GM12878 (cell line): ENCODE measurements around the gene TJAP1. TPM values are rescaled to one million over a fixed set of nuclear protein-coding genes. Genes with fewer than 3 reads are reported as not detected.

ENCODE experiments used
- ATAC-seq: fragments of 200-7000 bp; cut with Tn5 transposase; 3 replicates; pipeline ENCODE4 v1.9.1; 2020; ENCODE audit warnings: mild to moderate bottlenecking, moderate library complexity
- BruUV-seq: library from RNA; stranded (reverse); fragments of 400-500 nt; replicated peaks from 2 replicates; lab custom pipeline; 2021; lab: Mats Ljungman, UMichigan
- CTCF ChIA-PET: fragments of 300-600 bp; sonication (Branson Sonifier 250); formaldehyde crosslinking; extraction: SDS; loops from one replicate; lab custom pipeline; 2021; ENCODE audit warnings: inconsistent platforms; lab: Yijun Ruan, JAX
- POLR2A ChIA-PET: fragments of 350-600 bp; formaldehyde crosslinking; extraction: SDS; loops from one replicate; lab custom pipeline; 2021; ENCODE audit warnings: inconsistent platforms; lab: Charles Lee
- RAD21 ChIA-PET: fragments of 300-600 bp; sonication (Branson Sonifier 250); formaldehyde crosslinking; loops from one replicate; lab custom pipeline; 2023; ENCODE audit warnings: antibody characterized with exemption; ENCODE audit not compliant: unreplicated experiment; lab: Charles Lee
- SMC1A ChIA-PET: fragments of 300-600 bp; sonication (Branson Sonifier 250); formaldehyde crosslinking; loops from one replicate; lab custom pipeline; 2023; ENCODE audit not compliant: unreplicated experiment, uncharacterized antibody; lab: Charles Lee
- DNase-seq: peaks from one replicate; pipeline ENCODE4 v3.0.0-alpha.2; 2011; ENCODE audit warnings: low read depth, low spot score
- FAIRE-seq: peaks from 3 replicates; lab custom pipeline; 2011; peaks lifted over from hg19 to GRCh38; lab: Jason Lieb, UNC
- H2AFZ ChIP-seq: 2 replicates; pipeline ENCODE4 v1.6.0; 2011; ENCODE audit warnings: low read depth, low read length, control low read depth; ENCODE audit not compliant: control insufficient read depth
- H3K27ac ChIP-seq: 2 replicates; pipeline ENCODE4 v1.5.1; 2011; ENCODE audit warnings: control low read depth; ENCODE audit not compliant: control insufficient read depth, insufficient read depth
- H3K27me3 ChIP-seq, 2 experiments: replicated peaks in 1 of 2; 2 replicates each; pipeline versions ENCODE4 v1.6.0 to v1.6.1; 2011; ENCODE audit warnings: low read length in 1 of 2; ENCODE audit not compliant: control insufficient read depth in 2 of 2, insufficient read depth in 2 of 2
- H3K36me3 ChIP-seq, 2 experiments: 2 replicates each; pipeline ENCODE4 v1.5.1; 2011; ENCODE audit warnings: low read length in 1 of 2; ENCODE audit not compliant: control insufficient read depth in 2 of 2, insufficient read depth in 2 of 2
- H3K4me1 ChIP-seq: 2 replicates; pipeline ENCODE4 v1.6.1; 2011; ENCODE audit warnings: mild to moderate bottlenecking, low read length, moderate library complexity, mixed read lengths; ENCODE audit not compliant: control insufficient read depth, insufficient read depth
- H3K4me2 ChIP-seq: 2 replicates; pipeline ENCODE4 v1.6.0; 2011; ENCODE audit warnings: control low read depth; ENCODE audit not compliant: control insufficient read depth, insufficient read depth
- H3K4me3 ChIP-seq: fragments of 200-600 bp; sonication (generic); 2 replicates; pipeline ENCODE4 v1.5.1; 2016
- H3K79me2 ChIP-seq: 2 replicates; pipeline ENCODE4 v1.6.0; 2011; ENCODE audit warnings: low read length; ENCODE audit not compliant: control insufficient read depth, insufficient read depth
- H3K9ac ChIP-seq: 2 replicates; pipeline ENCODE4 v1.8.0; 2011; ENCODE audit warnings: low read length, control low read depth, mixed read lengths; ENCODE audit not compliant: control insufficient read depth, insufficient read depth
- H3K9me3 ChIP-seq: replicated peaks from 3 replicates; pipeline ENCODE4 v1.5.1; 2011; ENCODE audit warnings: mild to moderate bottlenecking, low read length; ENCODE audit not compliant: control insufficient read depth, insufficient read depth
- H4K20me1 ChIP-seq: 2 replicates; pipeline ENCODE4 v1.6.0; 2011; ENCODE audit not compliant: control insufficient read depth, insufficient read depth
- ATF2 ChIP-seq: IDR thresholded peaks from 2 replicates; pipeline ENCODE4 v1.6.1; 2012; ENCODE audit warnings: low read length, inconsistent platforms
- ATF7 ChIP-seq: fragments of 450-650 bp; IDR thresholded peaks from 2 replicates; pipeline ENCODE4 v1.6.1; 2016; ENCODE audit warnings: low read depth, mild to moderate bottlenecking
- CREM ChIP-seq: IDR thresholded peaks from 2 replicates; pipeline ENCODE4 v1.6.1; 2014; ENCODE audit warnings: antibody characterized with exemption, low read depth
- E2F8 ChIP-seq: fragments of 450-650 bp; IDR thresholded peaks from 2 replicates; pipeline ENCODE4 v1.6.1; 2018; ENCODE audit warnings: mild to moderate bottlenecking, low read depth, moderate library complexity; ENCODE audit not compliant: partially characterized antibody
- EZH2 ChIP-seq: IDR thresholded peaks from 2 replicates; pipeline ENCODE4 v1.6.1; 2012; ENCODE audit warnings: low read depth, mild to moderate bottlenecking, control low read depth, inconsistent platforms, low read length, borderline replicate concordance; ENCODE audit not compliant: control insufficient read depth
- FOXK2 ChIP-seq: fragments of 450-650 bp; IDR thresholded peaks from 2 replicates; pipeline ENCODE4 v1.6.1; 2017; ENCODE audit warnings: mild to moderate bottlenecking, moderate library complexity
- JUNB ChIP-seq: IDR thresholded peaks from 2 replicates; pipeline ENCODE4 v1.6.1; 2016; ENCODE audit warnings: antibody characterized with exemption, mild to moderate bottlenecking
- MXI1 ChIP-seq: fragments of 150-350 bp; IDR thresholded peaks from 2 replicates; pipeline ENCODE4 v1.6.1; 2011; ENCODE audit warnings: low read depth, mild to moderate bottlenecking, inconsistent platforms, low read length, improper control_type of control experiment
- PAX8 ChIP-seq: fragments of 450-650 bp; IDR thresholded peaks from 2 replicates; pipeline ENCODE4 v1.6.1; 2017; ENCODE audit warnings: mild to moderate bottlenecking, moderate library complexity
- PML ChIP-seq: IDR thresholded peaks from 2 replicates; pipeline ENCODE4 v1.6.1; 2012; ENCODE audit warnings: low read length, inconsistent platforms
- SMARCA5 ChIP-seq: fragments of 450-650 bp; IDR thresholded peaks from 2 replicates; pipeline ENCODE4 v1.6.1; 2017; ENCODE audit warnings: mild to moderate bottlenecking
- TAF1 ChIP-seq: IDR thresholded peaks from 2 replicates; pipeline ENCODE4 v1.6.1; 2011; ENCODE audit warnings: mild to moderate bottlenecking, low read depth, low read length, borderline replicate concordance
- USF1 ChIP-seq: IDR thresholded peaks from 2 replicates; pipeline ENCODE4 v1.6.1; 2011; ENCODE audit warnings: borderline replicate concordance, low read depth, mild to moderate bottlenecking, moderate library complexity, mixed read lengths, low read length; ENCODE audit not compliant: insufficient read depth; ENCODE audit errors: extremely low read length
- YY1 ChIP-seq: IDR thresholded peaks from 2 replicates; pipeline ENCODE4 v1.6.1; 2011; ENCODE audit warnings: low read depth, mild to moderate bottlenecking, low read length
- WGBS: methylation state at CpG from one replicate; pipeline ENCODE4 v1.1.6; 2016; ENCODE audit warnings: low lambda C conversion rate; ENCODE audit not compliant: insufficient replicate concordance, insufficient coverage; ENCODE audit errors: missing lambda C conversion rate; 5-methylcytosine and 5-hydroxymethylcytosine counted together
- in situ Hi-C: fragments of 300-500 bp; cut with MboI; formaldehyde crosslinking; loops from 9 replicates; pipeline ENCODE4 v1.14.3; 2018; ENCODE audit warnings: mixed read lengths
- intact Hi-C: fragments of 100-400 bp; cut with micrococcal nuclease; formaldehyde crosslinking; loops from one replicate; pipeline ENCODE4 v1.14.2; 2022; ENCODE audit not compliant: unreplicated experiment
- polyA plus RNA-seq, 11 experiments: library from polyadenylated mRNA; depleted of rRNA in 4 of 11; unstranded in 6 of 11; stranded (reverse) in 5 of 11; fragments of >200 nt; fragmentation: Nextera tagmentation in 4 of 11; fragmentation: Illumina TruSeq in 1 of 11; extraction: Ambion mirVana in 4 of 11; extraction: Trizol in 1 of 11; gene quantifications; 1 replicate in 1 of 11; 2 replicates in 10 of 11; pipeline versions ENCODE4 v1.2.1 to v1.2.3, GENCODE V29; 2011 to 2016; ENCODE audit warnings: inconsistent platforms in 2 of 11, missing spikeins in 2 of 11, low read depth in 1 of 11
- total RNA-seq, 4 experiments: library from RNA; depleted of rRNA in 3 of 4; stranded (reverse); fragments of >200 nt in 3 of 4; fragmentation: Illumina TruSeq in 1 of 4; extraction: Trizol in 1 of 4; gene quantifications; 2 replicates each; pipeline versions ENCODE4 v1.2.1 to v1.2.3, GENCODE V29; 2013 to 2021
- TF ChIP-seq, protein P1 (sequence below): fragments of 450-650 bp; IDR thresholded peaks from 2 replicates; pipeline ENCODE4 v1.6.1; 2017; ENCODE audit warnings: low read depth, mild to moderate bottlenecking, moderate library complexity
- TF ChIP-seq, protein P2 (sequence below): fragments of 450-650 bp; IDR thresholded peaks from 2 replicates; pipeline ENCODE4 v1.6.1; 2017; ENCODE audit warnings: mild to moderate bottlenecking, low read depth, inconsistent platforms; ENCODE audit not compliant: poor library complexity, severe bottlenecking

TJAP1 gene
- total and polyA plus RNA-seq, 10 of the 15 experiments (the other 5 are each of a cell fraction or from before 2014, with no cell fraction given): 0.11 to 22.6 (median 12.8) TPM

DNA sequence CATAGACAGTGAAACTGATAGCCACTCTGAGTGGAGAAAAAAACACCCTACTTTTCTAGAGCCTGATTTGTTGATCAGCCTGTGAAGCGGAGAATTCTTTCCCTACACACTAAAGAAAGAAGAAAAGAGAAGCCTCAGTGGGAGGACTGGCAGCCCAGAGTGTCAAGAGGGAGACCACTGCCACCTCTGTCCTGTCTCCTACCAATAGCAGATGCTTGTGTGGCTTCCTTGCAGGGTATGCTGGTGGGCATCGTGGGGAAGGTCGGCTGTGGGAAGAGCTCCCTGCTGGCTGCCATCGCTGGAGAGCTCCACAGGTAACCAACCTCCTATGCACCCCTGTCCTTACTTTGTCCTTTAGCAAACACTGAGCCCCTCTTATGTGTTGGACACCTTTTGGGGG is 39.7 kb upstream of the TJAP1 start:
- WGBS: 75% methylated on average over 4 of the region's 4 CpGs
- RAD21 ChIA-PET: interaction anchor here (1.6 kb wide), 1 partner anchor 69 kb away, joined by 3 read pairs; no protein-coding TSS in a partner anchor
- Histone ChIP-seq H2AFZ (no peak overlapping the region), H3K27me3 (no peaks in the 10 kb centered on the region), H3K4me2 (no peak overlapping the region), H3K36me3 (peaks cover 1 to 5% of the 10 kb centered on the region in 2 experiments; a peak in 1 of 4 replicates), H3K4me1 (no peaks in the 10 kb centered on the region; the same call in 1 of the 2 replicates), H3K9ac (no peak overlapping the region), H3K79me2 (no peaks in the 10 kb centered on the region), H3K9me3 (no peaks in the 10 kb centered on the region), H4K20me1 (no peaks in the 10 kb centered on the region; the same call in 1 of the 2 replicates), H3K27ac (no peak overlapping the region), H3K4me3 (no peak overlapping the region)
- no peak for FAIRE-seq
- POLR2A ChIA-PET: interaction anchor here (0.6 to 1.1 kb wide), 3 partner anchors 15 to 332 kb away, joined by 3 to 5 read pairs (median 3); partner anchors contain the start of gene VEGFA
- no TSS peak for BruUV-seq
- CTCF ChIA-PET: interaction anchor here (1.0 to 2.1 kb wide), 3 partner anchors 10 to 641 kb away, joined by 3 to 6 read pairs (median 6); partner anchors contain the start of gene ABCC10
- DNase-seq: no peak
- in situ Hi-C loops (no loop called here), intact Hi-C loops (no loop called here)
- ATAC-seq: no peak
- SMC1A ChIA-PET: interaction anchor here (0.8 to 1.2 kb wide), 2 partner anchors 145 to 182 kb away, joined by 3 to 4 read pairs; no protein-coding TSS in a partner anchor
- TF ChIP-seq USF1: no peak
- TF ChIP-seq ATF2: no peak
- TF ChIP-seq CREM: no peak
- no peak for TF ChIP-seq E2F8
- TF ChIP-seq PML: no peak
- TF ChIP-seq FOXK2: no peak
- no peak for TF ChIP-seq EZH2
- no peak for TF ChIP-seq MXI1
- no peak for TF ChIP-seq JUNB
- no peak for TF ChIP-seq YY1
- TF ChIP-seq, protein P1, sequence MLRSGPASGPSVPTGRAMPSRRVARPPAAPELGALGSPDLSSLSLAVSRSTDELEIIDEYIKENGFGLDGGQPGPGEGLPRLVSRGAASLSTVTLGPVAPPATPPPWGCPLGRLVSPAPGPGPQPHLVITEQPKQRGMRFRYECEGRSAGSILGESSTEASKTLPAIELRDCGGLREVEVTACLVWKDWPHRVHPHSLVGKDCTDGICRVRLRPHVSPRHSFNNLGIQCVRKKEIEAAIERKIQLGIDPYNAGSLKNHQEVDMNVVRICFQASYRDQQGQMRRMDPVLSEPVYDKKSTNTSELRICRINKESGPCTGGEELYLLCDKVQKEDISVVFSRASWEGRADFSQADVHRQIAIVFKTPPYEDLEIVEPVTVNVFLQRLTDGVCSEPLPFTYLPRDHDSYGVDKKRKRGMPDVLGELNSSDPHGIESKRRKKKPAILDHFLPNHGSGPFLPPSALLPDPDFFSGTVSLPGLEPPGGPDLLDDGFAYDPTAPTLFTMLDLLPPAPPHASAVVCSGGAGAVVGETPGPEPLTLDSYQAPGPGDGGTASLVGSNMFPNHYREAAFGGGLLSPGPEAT: no peak
- TF ChIP-seq, protein P2, sequence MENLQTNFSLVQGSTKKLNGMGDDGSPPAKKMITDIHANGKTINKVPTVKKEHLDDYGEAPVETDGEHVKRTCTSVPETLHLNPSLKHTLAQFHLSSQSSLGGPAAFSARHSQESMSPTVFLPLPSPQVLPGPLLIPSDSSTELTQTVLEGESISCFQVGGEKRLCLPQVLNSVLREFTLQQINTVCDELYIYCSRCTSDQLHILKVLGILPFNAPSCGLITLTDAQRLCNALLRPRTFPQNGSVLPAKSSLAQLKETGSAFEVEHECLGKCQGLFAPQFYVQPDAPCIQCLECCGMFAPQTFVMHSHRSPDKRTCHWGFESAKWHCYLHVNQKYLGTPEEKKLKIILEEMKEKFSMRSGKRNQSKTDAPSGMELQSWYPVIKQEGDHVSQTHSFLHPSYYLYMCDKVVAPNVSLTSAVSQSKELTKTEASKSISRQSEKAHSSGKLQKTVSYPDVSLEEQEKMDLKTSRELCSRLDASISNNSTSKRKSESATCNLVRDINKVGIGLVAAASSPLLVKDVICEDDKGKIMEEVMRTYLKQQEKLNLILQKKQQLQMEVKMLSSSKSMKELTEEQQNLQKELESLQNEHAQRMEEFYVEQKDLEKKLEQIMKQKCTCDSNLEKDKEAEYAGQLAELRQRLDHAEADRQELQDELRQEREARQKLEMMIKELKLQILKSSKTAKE: no peak
- TF ChIP-seq PAX8: no peak
- TF ChIP-seq ATF7: no peak
- no peak for TF ChIP-seq SMARCA5
- TF ChIP-seq TAF1: no peak
